Endothelial cell (in vitro differentiated cells): Measurements from ENCODE around the gene TTC27. TPM values are rescaled to one million over a fixed set of nuclear protein-coding genes. Genes with fewer than 3 reads are reported as not detected.

Source experiments
- DNase-seq: peaks from one replicate; pipeline ENCODE4 v3.0.0; 2021; ENCODE audit warnings: low spot score
- H3K27ac Mint-ChIP-seq: one replicate; pipeline ENCODE4 v1.8.0; 2021; ENCODE audit warnings: mixed read lengths, inconsistent platforms; ENCODE audit not compliant: unreplicated experiment
- H3K27me3 Mint-ChIP-seq: one replicate; pipeline ENCODE4 v1.8.0; 2021; ENCODE audit warnings: mild to moderate bottlenecking, moderate library complexity, mixed read lengths, inconsistent platforms; ENCODE audit not compliant: unreplicated experiment
- H3K36me3 Mint-ChIP-seq: one replicate; pipeline ENCODE4 v1.8.0; 2021; ENCODE audit warnings: mild to moderate bottlenecking, low read depth, mixed read lengths, inconsistent platforms; ENCODE audit not compliant: unreplicated experiment
- H3K4me1 Mint-ChIP-seq: one replicate; pipeline ENCODE4 v1.8.0; 2021; ENCODE audit warnings: mild to moderate bottlenecking, mixed read lengths, inconsistent platforms; ENCODE audit not compliant: unreplicated experiment
- H3K4me3 Mint-ChIP-seq: one replicate; pipeline ENCODE4 v1.8.0; 2021; ENCODE audit warnings: mild to moderate bottlenecking, mixed read lengths, inconsistent platforms; ENCODE audit not compliant: unreplicated experiment
- H3K9me3 Mint-ChIP-seq: one replicate; pipeline ENCODE4 v1.8.0; 2021; ENCODE audit warnings: mixed read lengths, inconsistent platforms; ENCODE audit not compliant: unreplicated experiment
- total RNA-seq: library from RNA; stranded (reverse); fragmentation: NEBNext Ultra II Directional; extraction: Animal tissue kit (Norgen Biotek cat#: 25700); gene quantifications from one replicate; pipeline ENCODE4 v1.2.1, GENCODE V29; 2021; ENCODE audit not compliant: unreplicated experiment
- TF ChIP-seq, protein P1 (sequence below): fragments of 200-600 bp; sonication (generic); IDR thresholded peaks from one replicate; pipeline ENCODE4 v1.5.0; 2021; ENCODE audit warnings: antibody characterized with exemption; ENCODE audit not compliant: unreplicated experiment

Gene TTC27
- total RNA-seq, 1 donor from 2014 or later: 12.7 TPM

- no peak for DNase-seq
- TF ChIP-seq, protein P1, sequence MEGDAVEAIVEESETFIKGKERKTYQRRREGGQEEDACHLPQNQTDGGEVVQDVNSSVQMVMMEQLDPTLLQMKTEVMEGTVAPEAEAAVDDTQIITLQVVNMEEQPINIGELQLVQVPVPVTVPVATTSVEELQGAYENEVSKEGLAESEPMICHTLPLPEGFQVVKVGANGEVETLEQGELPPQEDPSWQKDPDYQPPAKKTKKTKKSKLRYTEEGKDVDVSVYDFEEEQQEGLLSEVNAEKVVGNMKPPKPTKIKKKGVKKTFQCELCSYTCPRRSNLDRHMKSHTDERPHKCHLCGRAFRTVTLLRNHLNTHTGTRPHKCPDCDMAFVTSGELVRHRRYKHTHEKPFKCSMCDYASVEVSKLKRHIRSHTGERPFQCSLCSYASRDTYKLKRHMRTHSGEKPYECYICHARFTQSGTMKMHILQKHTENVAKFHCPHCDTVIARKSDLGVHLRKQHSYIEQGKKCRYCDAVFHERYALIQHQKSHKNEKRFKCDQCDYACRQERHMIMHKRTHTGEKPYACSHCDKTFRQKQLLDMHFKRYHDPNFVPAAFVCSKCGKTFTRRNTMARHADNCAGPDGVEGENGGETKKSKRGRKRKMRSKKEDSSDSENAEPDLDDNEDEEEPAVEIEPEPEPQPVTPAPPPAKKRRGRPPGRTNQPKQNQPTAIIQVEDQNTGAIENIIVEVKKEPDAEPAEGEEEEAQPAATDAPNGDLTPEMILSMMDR: no peak
- Mint-ChIP-seq H3K27ac (no peak overlapping the region), H3K4me1 (no peaks in the 10 kb centered on the region), H3K27me3 (peaks cover 3% of the 10 kb centered on the region), H3K36me3 (no peaks in the 10 kb centered on the region), H3K4me3 (no peak overlapping the region), H3K9me3 (no peaks in the 10 kb centered on the region)
These were observed 175.0 kb downstream of the TTC27 start for GRCh38 chr2:32802877-32803276.

DNA sequence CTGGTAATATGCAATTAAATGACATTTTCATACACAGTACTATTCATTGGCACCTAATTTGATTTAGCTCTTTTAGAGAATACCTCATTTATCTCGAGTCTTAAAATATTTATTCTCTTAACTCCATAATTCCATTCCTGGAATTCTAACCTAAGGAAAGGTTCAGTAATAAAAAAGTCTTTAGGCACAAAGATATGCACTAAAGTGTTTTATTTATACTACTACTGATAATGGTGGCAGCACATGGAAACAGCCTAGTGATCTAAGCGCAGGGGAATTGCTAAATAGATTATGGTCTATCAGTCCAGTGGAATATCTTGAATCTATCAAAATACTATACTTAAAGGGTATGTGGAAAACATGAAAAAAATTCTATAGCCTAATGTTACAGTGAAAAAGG lies 176.4 kb downstream of the TTC27 start:
- H3K36me3 Mint-ChIP-seq: peaks cover 6% of the 10 kb centered on the region
- H3K27ac Mint-ChIP-seq: no peak overlapping the region
- H3K4me1 Mint-ChIP-seq: no peaks in the 10 kb centered on the region
- no peak for DNase-seq
- no peaks in the 10 kb centered on the region for H3K9me3 Mint-ChIP-seq
- TF ChIP-seq, protein P1: no peak
- H3K27me3 Mint-ChIP-seq: peaks cover 3% of the 10 kb centered on the region
- H3K4me3 Mint-ChIP-seq: no peak overlapping the region

DNA sequence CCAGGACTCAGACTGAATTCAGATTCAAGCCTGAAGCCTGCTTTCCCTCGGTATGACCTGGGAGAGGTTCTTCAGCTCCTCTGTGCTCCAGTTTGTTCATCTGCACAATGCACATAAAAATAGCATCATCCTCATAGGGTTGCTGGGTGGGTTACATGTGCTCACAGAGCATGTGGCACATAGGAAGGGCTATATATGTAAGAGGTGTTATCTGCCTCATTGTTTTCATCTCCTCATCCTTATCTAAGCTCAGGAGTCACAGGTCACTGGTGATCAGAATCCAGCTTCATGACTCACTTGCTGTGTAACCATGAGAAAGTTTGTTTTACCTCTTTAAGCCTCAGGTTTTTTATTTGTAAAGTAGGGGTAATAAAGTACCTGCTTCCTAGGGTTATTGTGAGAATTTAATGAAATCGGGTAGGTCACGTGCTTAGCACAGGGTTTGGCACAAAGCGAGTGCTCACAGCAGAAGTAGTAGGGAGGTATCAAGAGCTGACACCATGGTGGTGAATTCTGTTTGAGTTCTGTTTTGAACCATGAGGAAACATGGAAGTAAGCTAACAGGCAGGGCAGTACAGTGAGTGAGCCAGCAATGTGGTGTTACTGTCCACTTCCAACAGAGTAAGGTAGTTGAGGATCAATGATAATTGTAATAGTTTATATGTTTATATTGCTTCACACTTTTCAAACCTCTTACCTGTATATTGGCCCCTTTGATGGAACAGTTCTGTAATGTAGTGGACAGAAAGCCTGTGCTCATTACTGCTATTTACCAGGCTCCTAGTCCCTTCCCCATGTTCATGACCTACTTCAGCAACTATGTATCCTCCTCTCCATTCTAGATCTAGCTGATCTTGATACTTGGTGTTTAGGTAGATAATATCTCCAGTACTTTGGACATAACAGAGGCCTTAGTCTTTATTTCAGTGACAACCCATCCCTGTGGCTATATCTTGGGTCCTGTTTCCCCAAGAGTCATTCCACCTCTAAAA lies 177.6 kb downstream of the TTC27 start:
- peaks cover 6% of the 10 kb centered on the region for H3K36me3 Mint-ChIP-seq
- TF ChIP-seq, protein P1: no peak
- no peak for DNase-seq
- H3K4me1 Mint-ChIP-seq: no peaks in the 10 kb centered on the region
- H3K9me3 Mint-ChIP-seq: no peaks in the 10 kb centered on the region
- no peak overlapping the region for H3K27ac Mint-ChIP-seq
- H3K4me3 Mint-ChIP-seq: no peak overlapping the region
- H3K27me3 Mint-ChIP-seq: peaks cover 3% of the 10 kb centered on the region

DNA sequence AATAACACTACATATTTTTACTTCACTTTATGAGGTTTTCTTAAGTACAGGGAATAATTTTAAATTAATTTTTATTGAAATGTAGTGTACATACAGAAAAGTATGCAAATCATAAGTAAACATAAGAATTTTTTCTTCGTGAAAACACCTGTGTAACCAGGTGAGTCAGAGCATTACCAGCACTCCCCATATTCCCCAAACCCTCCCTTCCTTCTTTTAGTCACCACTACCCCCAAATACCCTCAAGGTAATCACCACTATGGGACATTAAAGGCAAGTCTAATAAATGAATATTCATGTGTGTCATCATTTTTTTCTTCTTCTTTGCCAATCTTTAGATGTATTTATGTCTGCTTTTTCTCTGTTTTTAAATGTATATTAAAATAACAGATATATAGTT lies 179.0 kb downstream of the TTC27 start:
- H3K27me3 Mint-ChIP-seq: no peaks in the 10 kb centered on the region
- no peaks in the 10 kb centered on the region for H3K9me3 Mint-ChIP-seq
- H3K4me3 Mint-ChIP-seq: no peak overlapping the region
- peaks cover 6% of the 10 kb centered on the region for H3K36me3 Mint-ChIP-seq
- no peak for DNase-seq
- TF ChIP-seq, protein P1: no peak
- H3K27ac Mint-ChIP-seq: no peak overlapping the region
- H3K4me1 Mint-ChIP-seq: no peaks in the 10 kb centered on the region

- H3K27ac Mint-ChIP-seq: no peak overlapping the region
- no peaks in the 10 kb centered on the region for H3K9me3 Mint-ChIP-seq
- TF ChIP-seq, protein P1: no peak
- no peak overlapping the region for H3K4me3 Mint-ChIP-seq
- H3K4me1 Mint-ChIP-seq: no peaks in the 10 kb centered on the region
- DNase-seq: no peak
- peaks cover 6% of the 10 kb centered on the region for H3K36me3 Mint-ChIP-seq
- H3K27me3 Mint-ChIP-seq: no peaks in the 10 kb centered on the region
These were observed 179.8 kb downstream of the TTC27 start for GRCh38 chr2:32807662-32808061.
